GM21619 (cell line): Measurements from ENCODE around the gene GABBR2.

Experiments used
- ATAC-seq: cut with Tn5 transposase; IDR thresholded peaks from one replicate; pipeline ENCODE4 v1.9.1; 2021; ENCODE audit not compliant: unreplicated experiment

Gene GABBR2

DNA sequence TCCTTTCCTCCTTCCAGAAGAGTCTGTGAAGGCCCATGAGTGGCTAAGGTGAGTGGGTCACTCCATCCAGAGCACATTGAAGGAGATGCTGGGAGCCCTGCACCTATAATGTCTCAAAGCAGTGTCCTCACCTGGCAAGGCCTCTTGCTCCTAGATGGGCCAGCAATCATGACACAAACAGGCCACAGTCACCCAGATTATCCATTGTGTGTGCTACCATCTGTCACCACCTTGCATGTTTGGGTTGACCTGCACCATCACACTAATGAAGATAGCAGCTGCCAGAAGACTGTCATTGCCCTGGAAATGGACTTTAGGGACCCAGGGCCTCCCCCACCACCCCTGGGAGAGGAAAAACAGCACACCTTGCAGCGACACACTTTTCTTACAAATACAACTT, 69.6 kb downstream of the GABBR2 start:
- ATAC-seq, result no peak

DNA sequence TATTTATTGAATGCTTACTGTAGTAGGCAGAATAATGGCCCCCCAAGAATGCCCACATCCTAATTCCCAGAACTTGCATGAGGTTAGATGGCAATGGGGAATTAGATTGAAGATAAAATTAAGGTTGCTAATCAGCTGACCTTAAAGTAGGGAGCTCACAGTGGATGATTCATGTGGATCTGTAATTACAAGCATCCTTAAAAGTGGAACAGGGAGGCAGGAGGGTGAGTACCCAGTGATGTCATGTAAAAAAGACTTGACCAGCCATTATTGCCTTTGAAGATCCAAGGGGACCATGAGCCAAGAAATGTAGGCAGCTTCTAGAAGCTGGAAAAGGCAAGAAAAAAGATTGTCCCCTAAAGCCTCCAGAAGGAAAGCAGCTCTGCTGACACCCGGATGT, 71.4 kb downstream of the GABBR2 start:
- no peak for ATAC-seq

GRCh38 chr9:98635374-98635773, 73.4 kb downstream of the GABBR2 start:
- no peak for ATAC-seq

DNA sequence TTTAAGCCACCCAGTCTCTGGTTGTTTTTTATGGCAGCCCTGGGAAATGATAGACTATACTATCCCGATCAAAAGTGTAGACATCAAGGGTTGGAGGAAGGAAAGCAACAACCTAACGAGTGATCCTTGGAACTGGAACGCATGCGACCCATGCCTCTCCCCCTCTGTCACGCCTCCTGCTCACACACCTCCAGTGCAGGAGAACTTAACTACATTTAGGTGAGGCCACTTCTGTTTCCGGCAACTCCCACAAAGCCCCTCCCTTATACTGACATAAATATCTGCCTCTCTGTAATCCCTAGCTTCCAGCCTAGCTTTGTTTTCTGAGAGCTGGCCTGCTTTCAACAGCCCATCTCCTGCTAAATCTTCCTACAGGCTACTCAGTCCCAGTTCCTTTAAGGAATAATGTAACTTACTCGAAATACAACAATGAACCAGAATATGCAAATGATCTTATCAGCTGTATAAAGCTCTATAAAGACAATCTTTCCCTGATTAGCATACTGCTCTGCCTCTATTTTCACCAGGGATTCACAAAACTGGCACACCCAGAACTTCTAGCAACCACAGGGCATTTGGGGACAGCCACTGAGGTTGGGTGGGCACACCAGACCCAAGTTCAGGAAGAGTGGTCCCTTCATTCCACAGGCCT, 73.9 kb downstream of the GABBR2 start:
- no peak for ATAC-seq

- ATAC-seq, result no peak
Measured at GRCh38 chr9:98632839-98633238, 75.9 kb downstream of the GABBR2 start.

DNA sequence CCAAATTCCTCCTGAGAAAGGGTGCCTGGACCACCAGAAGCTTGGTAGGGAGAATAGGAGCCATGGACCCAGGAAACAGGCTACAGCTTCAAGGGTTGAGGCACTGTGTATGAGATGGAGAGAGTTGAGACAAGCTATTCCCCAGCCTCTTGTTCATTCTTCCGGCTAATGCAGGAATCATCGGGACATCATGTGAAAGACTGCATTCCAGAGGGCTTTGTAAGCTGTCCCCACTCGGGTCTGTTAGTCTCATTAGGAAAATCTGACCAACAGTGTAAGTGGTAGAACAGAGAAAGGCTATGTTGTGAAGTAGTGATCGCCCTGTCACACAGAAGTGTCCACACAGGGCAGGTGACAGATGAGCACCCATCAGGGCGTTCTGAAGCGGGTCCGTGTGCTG, 81.4 kb downstream of the GABBR2 start:
- ATAC-seq, result no peak

DNA sequence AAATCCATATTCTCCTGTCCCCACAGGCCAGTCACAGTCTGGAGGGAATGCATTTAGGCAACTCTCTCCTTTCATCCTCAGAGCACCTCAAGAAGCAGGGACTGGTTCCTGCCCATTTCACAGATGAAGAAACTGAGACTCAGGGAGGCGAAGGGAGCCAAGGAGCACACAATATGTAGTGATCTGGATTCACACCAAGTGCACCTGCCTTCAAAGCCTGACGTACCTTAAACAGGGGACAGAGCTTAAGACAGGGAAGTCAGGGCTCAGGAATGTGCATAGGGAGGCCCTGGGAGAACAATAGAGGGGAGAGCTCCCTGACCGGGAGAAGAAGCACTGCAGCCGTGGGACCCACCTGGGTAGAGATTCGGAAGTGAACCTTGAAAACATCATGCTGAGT, 83.0 kb downstream of the GABBR2 start:
- no peak for ATAC-seq

- ATAC-seq, result no peak
Measured at GRCh38 chr9:98619788-98620187, 88.9 kb downstream of the GABBR2 start.

DNA sequence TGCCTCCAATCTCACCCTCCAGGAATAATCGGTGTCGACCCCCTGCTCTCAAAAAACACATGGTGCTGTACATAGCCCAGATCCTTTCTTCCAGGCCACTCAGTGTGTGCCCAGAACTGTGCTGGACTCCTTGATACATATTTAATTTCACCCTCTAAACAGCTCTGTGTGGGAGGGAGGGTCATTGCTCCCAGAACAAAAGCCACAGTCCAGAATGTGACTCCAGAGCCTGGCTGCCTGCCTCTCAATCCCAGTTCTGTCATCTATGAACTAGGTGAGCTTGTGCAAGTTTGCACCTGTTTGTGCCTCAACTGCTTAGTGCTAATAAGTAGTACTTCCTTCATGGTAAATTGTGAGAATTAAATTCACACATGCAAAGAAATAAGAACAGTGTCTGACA, 93.1 kb downstream of the GABBR2 start:
- no peak for ATAC-seq

- no peak for ATAC-seq
Measured at GRCh38 chr9:98614941-98615340, 93.8 kb downstream of the GABBR2 start.

- ATAC-seq, result no peak
Measured at GRCh38 chr9:98612061-98612752, 96.5 kb downstream of the GABBR2 start.

GRCh38 chr9:98611319-98611718, 97.4 kb downstream of the GABBR2 start:
- ATAC-seq, result no peak

DNA sequence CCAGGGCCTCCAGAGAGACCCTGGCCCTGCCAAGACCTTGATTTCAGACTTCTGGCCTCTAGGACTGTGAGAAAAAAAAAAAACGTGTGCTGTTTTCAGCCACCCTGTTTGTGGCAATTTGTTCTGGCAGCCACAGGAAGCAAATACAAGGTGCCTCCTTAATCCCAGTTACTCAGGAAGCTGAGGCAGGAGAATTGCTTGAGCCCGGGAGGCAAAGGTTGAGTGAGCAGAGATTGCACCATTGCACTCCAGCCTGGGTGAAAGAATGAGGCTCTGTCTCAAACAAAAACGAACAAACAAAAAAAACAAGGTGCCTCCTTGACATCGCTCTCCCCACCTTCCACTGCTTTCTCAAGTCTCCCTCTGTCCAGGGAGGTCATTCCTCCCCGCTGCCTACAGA, 98.0 kb downstream of the GABBR2 start:
- no peak for ATAC-seq

DNA sequence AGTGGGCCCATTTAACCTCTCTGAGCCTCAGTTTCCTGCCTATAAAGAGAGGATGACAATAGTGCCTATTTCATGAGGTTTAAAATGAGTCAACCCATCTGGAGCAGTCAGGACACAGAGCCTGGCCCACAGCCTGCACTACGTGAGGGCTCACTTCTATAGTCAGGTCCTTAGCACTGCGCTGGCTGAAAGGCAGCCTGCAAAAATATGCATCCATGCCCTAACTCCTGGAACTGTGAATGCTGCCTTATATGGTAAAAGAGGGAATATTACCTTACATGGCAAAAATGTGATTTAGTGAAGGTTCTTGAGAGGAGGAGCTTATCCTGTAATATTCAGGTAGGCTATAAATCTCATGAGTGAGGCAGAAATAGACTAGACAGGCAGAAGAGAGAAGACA, 98.5 kb downstream of the GABBR2 start:
- no peak for ATAC-seq

- no peak for ATAC-seq
Measured at GRCh38 chr9:98609646-98610045, 99.1 kb downstream of the GABBR2 start.

DNA sequence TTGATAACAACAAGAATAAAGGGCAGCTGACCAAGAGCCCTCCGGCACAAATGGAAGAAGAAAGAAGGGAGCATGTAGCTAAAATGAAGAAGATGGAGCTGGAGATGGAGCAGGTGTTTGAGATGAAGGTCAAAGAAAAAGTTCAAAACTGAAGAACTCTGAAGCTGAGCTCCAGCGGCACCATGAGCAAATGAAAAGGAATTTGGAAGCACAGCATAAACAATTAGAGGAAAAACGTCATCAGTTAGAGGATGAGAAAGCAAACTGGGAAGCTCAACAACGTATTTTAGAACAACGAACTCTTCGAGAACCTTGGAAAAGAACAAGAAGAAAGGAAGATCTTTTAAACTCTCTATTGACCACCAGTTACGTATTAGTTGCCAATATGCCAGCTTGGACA, 100.9 kb downstream of the GABBR2 start:
- ATAC-seq, result no peak

GRCh38 chr9:98607152-98607551, 101.6 kb downstream of the GABBR2 start:
- ATAC-seq, result no peak

DNA sequence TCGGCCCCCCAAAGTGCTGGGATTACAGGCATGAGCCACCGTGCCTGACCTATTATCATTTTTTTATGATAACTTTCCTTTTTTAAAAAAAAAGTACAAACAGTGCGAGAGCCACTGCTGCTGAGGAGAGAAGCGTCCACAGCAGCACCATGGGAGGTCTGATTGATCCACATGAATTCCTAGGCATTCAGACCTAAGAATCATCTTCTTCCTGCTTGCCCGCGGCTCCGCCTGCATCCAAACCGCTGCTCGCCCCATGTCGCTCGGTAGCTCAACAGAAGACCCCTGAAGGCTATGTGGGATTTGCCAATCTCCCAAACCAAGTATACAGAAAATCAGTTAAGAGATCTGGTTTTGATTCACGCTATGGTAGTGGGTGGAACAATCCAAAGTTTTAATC, 102.0 kb downstream of the GABBR2 start:
- no peak for ATAC-seq

- no peak for ATAC-seq
Measured at GRCh38 chr9:98605116-98605515, 103.6 kb downstream of the GABBR2 start.

GRCh38 chr9:98603821-98604383, 104.8 kb downstream of the GABBR2 start:
- ATAC-seq, result no peak

- no peak for ATAC-seq
Measured at GRCh38 chr9:98602839-98603500, 105.8 kb downstream of the GABBR2 start.

DNA sequence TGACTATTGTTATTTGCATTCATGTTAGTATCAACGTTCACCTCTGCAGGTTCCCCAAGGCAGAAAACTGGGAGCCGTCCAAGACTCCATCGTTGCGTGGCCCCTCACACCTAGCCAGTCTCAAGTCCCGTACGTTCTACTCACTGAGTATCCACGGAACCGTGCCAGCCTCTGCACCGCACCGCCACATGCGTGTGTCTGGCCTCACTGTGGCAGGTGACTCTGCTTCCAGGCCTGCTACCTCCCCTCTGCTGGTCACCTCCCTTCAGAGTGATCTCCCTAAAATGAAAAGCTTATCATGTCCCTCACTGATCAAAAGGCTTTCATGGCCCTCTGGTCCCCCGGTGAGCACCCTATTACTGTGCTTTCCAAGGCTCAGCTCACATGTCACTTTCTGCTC, 108.1 kb downstream of the GABBR2 start:
- no peak for ATAC-seq
